ENCODE results near the gene ARHGAP40. TPM values are rescaled to one million over a fixed set of nuclear protein-coding genes. Genes with fewer than 3 reads are reported as not detected.
A peak's percentile ranks its signal among the peaks of the same experiment; 100 is the strongest.

The ARHGAP40 gene
- total RNA-seq, 1 experiment from 2014 or later: 0.18 TPM

DNA sequence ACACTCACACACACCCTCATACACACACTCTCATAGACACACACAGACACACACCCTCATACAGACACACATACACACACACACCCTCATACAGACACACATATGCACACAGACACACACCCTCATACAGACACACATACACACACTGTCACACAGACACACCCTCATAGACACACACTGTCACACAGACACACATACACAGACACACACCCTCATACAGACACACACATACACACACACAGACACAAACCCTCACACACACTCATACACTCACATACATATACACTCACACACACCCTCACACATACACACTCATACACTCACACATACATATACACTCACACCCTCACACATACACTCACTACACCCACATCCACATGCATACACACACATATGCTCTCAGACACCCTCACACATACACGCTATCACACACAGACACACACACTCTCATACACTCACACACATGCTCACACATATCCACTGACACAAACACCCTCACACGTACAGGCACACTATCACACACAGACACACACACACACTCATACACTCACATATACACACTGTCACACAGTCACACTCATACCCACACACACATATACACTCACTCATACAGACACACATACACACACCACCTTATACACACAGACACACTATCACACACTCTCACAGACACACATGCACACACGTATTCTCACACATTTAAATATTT is 11.5 kb upstream of the ARHGAP40 start:
- BruUV-seq (replicated peaks): no TSS peak
- TF ChIP-seq, protein P1, sequence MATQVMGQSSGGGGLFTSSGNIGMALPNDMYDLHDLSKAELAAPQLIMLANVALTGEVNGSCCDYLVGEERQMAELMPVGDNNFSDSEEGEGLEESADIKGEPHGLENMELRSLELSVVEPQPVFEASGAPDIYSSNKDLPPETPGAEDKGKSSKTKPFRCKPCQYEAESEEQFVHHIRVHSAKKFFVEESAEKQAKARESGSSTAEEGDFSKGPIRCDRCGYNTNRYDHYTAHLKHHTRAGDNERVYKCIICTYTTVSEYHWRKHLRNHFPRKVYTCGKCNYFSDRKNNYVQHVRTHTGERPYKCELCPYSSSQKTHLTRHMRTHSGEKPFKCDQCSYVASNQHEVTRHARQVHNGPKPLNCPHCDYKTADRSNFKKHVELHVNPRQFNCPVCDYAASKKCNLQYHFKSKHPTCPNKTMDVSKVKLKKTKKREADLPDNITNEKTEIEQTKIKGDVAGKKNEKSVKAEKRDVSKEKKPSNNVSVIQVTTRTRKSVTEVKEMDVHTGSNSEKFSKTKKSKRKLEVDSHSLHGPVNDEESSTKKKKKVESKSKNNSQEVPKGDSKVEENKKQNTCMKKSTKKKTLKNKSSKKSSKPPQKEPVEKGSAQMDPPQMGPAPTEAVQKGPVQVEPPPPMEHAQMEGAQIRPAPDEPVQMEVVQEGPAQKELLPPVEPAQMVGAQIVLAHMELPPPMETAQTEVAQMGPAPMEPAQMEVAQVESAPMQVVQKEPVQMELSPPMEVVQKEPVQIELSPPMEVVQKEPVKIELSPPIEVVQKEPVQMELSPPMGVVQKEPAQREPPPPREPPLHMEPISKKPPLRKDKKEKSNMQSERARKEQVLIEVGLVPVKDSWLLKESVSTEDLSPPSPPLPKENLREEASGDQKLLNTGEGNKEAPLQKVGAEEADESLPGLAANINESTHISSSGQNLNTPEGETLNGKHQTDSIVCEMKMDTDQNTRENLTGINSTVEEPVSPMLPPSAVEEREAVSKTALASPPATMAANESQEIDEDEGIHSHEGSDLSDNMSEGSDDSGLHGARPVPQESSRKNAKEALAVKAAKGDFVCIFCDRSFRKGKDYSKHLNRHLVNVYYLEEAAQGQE (IDR thresholded peaks at IDR 0.05; ENCODE audit: insufficient read depth in 1 of 2, low read depth in 2 of 2, low read length in 1 of 2): no peak
- TF ChIP-seq CTCF (IDR thresholded peaks at IDR 0.05): no peak
- no peak for TF ChIP-seq POLR2AphosphoS5 (IDR thresholded peaks at IDR 0.05; ENCODE audit: low read depth, low read length)
- no peak for TF ChIP-seq TCF7L2 (IDR thresholded peaks at IDR 0.05; ENCODE audit: low read depth, low read length)
- no peak for TF ChIP-seq SIN3A (IDR thresholded peaks at IDR 0.05; ENCODE audit: borderline replicate concordance, insufficient read depth, low read depth, low read length)
- no peaks in the 10 kb centered on the region for H3K9me3 ChIP-seq (ENCODE audit: control insufficient read depth, insufficient read depth, low read depth, low read length)
- intact Hi-C loops (cut with micrococcal nuclease; ENCODE audit: unreplicated experiment): no loop called here
- H3K27me3 ChIP-seq (ENCODE audit: control insufficient read depth, insufficient read depth, low read length): no peaks in the 10 kb centered on the region
- POLR2A ChIA-PET: no interaction called here
- CTCF ChIA-PET: no interaction called here
- H3K4me1 ChIP-seq (ENCODE audit: control insufficient read depth, insufficient read depth, low read length): no peaks in the 10 kb centered on the region
- no peak overlapping the region for H3K27ac ChIP-seq (ENCODE audit: low read length)
- H3K36me3 ChIP-seq (ENCODE audit: control insufficient read depth, insufficient read depth, low read length): no peaks in the 10 kb centered on the region
- no peak for DNase-seq (ENCODE audit: low read depth, low spot score)
- in situ Hi-C loops (cut with HindIII; ENCODE audit: low pct_unique_long_range_greater_than_20kb, low sequenced_read_pairs): no loop called here
- H3K4me3 ChIP-seq (ENCODE audit: low read depth in 2 of 2, low read length in 2 of 2): no peak overlapping the region
- ATAC-seq: no peak

DNA sequence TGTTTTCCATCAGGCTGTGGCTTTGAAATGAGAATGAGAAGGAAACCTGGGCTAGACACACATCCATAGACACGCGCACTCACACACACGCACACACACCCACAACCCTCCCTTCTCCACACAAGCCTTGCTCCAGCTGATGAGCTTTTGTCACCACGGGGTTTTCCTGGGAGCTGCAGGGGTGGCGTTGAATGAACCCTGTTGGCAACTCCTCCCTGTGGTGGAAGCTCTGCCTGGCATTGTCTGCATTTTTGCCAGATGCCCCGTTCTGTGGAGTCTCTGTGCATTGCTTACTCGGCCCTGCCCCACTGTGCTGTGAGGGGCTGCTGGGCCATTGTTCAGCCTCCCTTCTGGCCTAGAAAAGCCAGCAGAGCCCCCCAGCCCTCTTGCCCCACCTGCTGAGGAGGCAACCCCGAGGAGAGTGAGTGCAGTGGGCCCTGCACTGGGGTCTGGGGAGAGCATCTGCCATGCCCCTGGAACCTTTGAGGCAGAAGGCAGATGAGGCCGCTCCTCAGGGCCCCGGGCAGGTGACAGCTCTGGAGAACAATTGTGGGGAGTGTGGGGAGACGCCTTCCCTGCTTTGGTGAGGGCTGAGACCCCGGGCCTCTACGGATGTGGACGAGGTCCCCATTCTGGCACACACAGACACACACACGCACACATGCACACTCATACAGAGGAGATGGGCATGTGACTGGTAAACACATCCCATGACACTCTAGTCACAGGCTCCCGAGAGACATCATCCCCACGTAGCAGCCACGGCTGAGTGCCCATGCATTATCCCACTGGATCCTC is 10.7 kb upstream of the ARHGAP40 start:
- peak; percentile 53; the same call in 1 of the 2 replicates for ATAC-seq
- intact Hi-C loops (cut with micrococcal nuclease; ENCODE audit: unreplicated experiment) (no loop called here), in situ Hi-C loops (cut with HindIII; ENCODE audit: low pct_unique_long_range_greater_than_20kb, low sequenced_read_pairs) (no loop called here)
- DNase-seq (ENCODE audit: low read depth, low spot score): no peak
- H3K36me3 ChIP-seq (ENCODE audit: control insufficient read depth, insufficient read depth, low read length): no peaks in the 10 kb centered on the region
- no peaks in the 10 kb centered on the region for H3K4me1 ChIP-seq (ENCODE audit: control insufficient read depth, insufficient read depth, low read length)
- CTCF ChIA-PET: no interaction called here
- TF ChIP-seq CTCF (IDR thresholded peaks at IDR 0.05) (no peak), SIN3A (IDR thresholded peaks at IDR 0.05; ENCODE audit: borderline replicate concordance, insufficient read depth, low read depth, low read length) (no peak), TCF7L2 (IDR thresholded peaks at IDR 0.05; ENCODE audit: low read depth, low read length) (no peak), POLR2AphosphoS5 (IDR thresholded peaks at IDR 0.05; ENCODE audit: low read depth, low read length) (no peak)
- TF ChIP-seq, protein P1 (IDR thresholded peaks at IDR 0.05; ENCODE audit: insufficient read depth in 1 of 2, low read depth in 2 of 2, low read length in 1 of 2): no peak
- no peaks in the 10 kb centered on the region for H3K27me3 ChIP-seq (ENCODE audit: control insufficient read depth, insufficient read depth, low read length)
- H3K27ac ChIP-seq (ENCODE audit: low read length): no peak overlapping the region
- BruUV-seq (replicated peaks): no TSS peak
- POLR2A ChIA-PET: no interaction called here
- no peaks in the 10 kb centered on the region for H3K9me3 ChIP-seq (ENCODE audit: control insufficient read depth, insufficient read depth, low read depth, low read length)
- no peak overlapping the region for H3K4me3 ChIP-seq (ENCODE audit: low read depth in 2 of 2, low read length in 2 of 2)
